Right lobe of liver (tissue), 6 donors: ENCODE results near the gene AFAP1. TPM values are rescaled to one million over a fixed set of nuclear protein-coding genes. Genes with fewer than 3 reads are reported as not detected.

Experiments used
- ATAC-seq, 4 donors: fragments of 200-7000 bp; cut with Tn5 transposase; one replicate each; pipeline ENCODE4 v1.9.1; 2020; ENCODE audit warnings: mild to moderate bottlenecking in 4 of 4, moderate library complexity in 4 of 4
- DNase-seq, 3 donors: peaks; one replicate each; pipeline ENCODE4 v3.0.0-alpha.2; 2020
- H3K27ac ChIP-seq, 3 donors: fragments of 200-600 bp; one replicate each; pipeline ENCODE4 v1.8.0; 2022
- H3K27me3 ChIP-seq, 2 donors: fragments of 200-600 bp; one replicate each; pipeline ENCODE4 v1.8.0; 2022
- H3K36me3 ChIP-seq, 4 donors: fragments of 200-600 bp; sonication (generic) in 1 of 4; one replicate each; pipeline versions ENCODE4 v1.5.1 to v1.8.0; 2017 to 2022; ENCODE audit warnings: control low read depth in 1 of 4
- H3K4me1 ChIP-seq, 4 donors: fragments of 200-600 bp; sonication (generic) in 1 of 4; one replicate each; pipeline versions ENCODE4 v1.5.1 to v1.8.0; 2017 to 2022; ENCODE audit warnings: control low read depth in 1 of 4
- H3K4me3 ChIP-seq, 3 donors: fragments of 200-600 bp; one replicate each; pipeline ENCODE4 v1.8.0; 2022
- H3K9me3 ChIP-seq, 4 donors: fragments of 200-600 bp; sonication (generic) in 1 of 4; one replicate each; pipeline versions ENCODE4 v1.5.1 to v1.8.0; 2017 to 2022; ENCODE audit warnings: control low read depth in 1 of 4
- CTCF ChIP-seq, 4 donors: fragments of 200-600 bp in 3 of 4; fragments of 450-650 bp in 1 of 4; IDR thresholded peaks; one replicate each; pipeline versions ENCODE4 v1.5.1 to v1.8.0; 2016 to 2022; ENCODE audit warnings: antibody characterized with exemption in 4 of 4, mild to moderate bottlenecking in 2 of 4
- POLR2A ChIP-seq: fragments of 450-650 bp; IDR thresholded peaks from one replicate; pipeline ENCODE4 v1.6.1; 2017; ENCODE audit warnings: antibody characterized with exemption, mild to moderate bottlenecking
- WGBS: methylation state at CpG from one replicate; pipeline ENCODE4 v1.1.6; 2018; ENCODE audit warnings: low coverage, low lambda C conversion rate; ENCODE audit not compliant: insufficient coverage; ENCODE audit errors: missing lambda C conversion rate; 5-methylcytosine and 5-hydroxymethylcytosine counted together
- intact Hi-C, 2 donors: fragments of 100-400 bp; cut with DNase I; formaldehyde crosslinking; loops; one replicate each; pipeline versions ENCODE4 v1.11.2 to v1.14.1; 2022
- total RNA-seq, 6 experiments: library from RNA; depleted of rRNA in 2 of 6; stranded (reverse); fragments of >200 nt in 2 of 6; fragmentation: NEBNext Ultra II Directional in 3 of 6; extraction: Animal tissue kit (Norgen Biotek cat#: 25700) in 3 of 6; gene quantifications; one replicate each; pipeline versions ENCODE4 v1.1.0 to v1.2.4, GENCODE V29; 2016 to 2023
- donor health status: DM: no; HTN: yes; CAD: no.
- donor health status: DM: no; HTN: no; CAD: no.
- donor health status: DM: no; HTN: no; CAD: no.
- donor health status: DM: no; HTN: yes; CAD: no.
- donor health status: DM: no; HTN: yes; CAD: no.

AFAP1 gene
- total RNA-seq, 6 experiments from 2014 or later = 0.95 to 3.1 (median 1.9) TPM

- intact Hi-C loops = no loop called here
- no peaks in the 10 kb centered on the region for H3K9me3 ChIP-seq
- 90% methylated on average over 6 of the region's 6 CpGs for WGBS
- DNase-seq = no peak
- no peak overlapping the region for H3K4me3 ChIP-seq
- H3K4me1 ChIP-seq = no peaks in the 10 kb centered on the region
- ATAC-seq = no peak
- no peak for TF ChIP-seq CTCF (IDR thresholded peaks at IDR 0.05)
- TF ChIP-seq POLR2A = no peak
- no peak overlapping the region for H3K27ac ChIP-seq
- no peaks in the 10 kb centered on the region for H3K36me3 ChIP-seq
- H3K27me3 ChIP-seq = no peaks in the 10 kb centered on the region
These were observed 121.7 kb downstream of the AFAP1 start for GRCh38 chr4:7817877-7818398.

- TF ChIP-seq CTCF (IDR thresholded peaks at IDR 0.05) (no peak), POLR2A (no peak)
- DNase-seq (no peak), ATAC-seq (no peak)
- no peaks in the 10 kb centered on the region for H3K36me3 ChIP-seq
- no peak overlapping the region for H3K27ac ChIP-seq
- H3K27me3 ChIP-seq = no peaks in the 10 kb centered on the region
- no peak overlapping the region for H3K4me3 ChIP-seq
- H3K9me3 ChIP-seq = no peaks in the 10 kb centered on the region
- H3K4me1 ChIP-seq = no peaks in the 10 kb centered on the region
- WGBS = 75% methylated on average over 6 of the region's 7 CpGs
- intact Hi-C loops = no loop called here
These were observed 122.9 kb downstream of the AFAP1 start for GRCh38 chr4:7816771-7817170.

- WGBS = 100% methylated on average over 1 of the region's 1 CpG
- Histone ChIP-seq H3K27ac (no peak overlapping the region), H3K9me3 (no peaks in the 10 kb centered on the region), H3K4me3 (no peak overlapping the region), H3K36me3 (no peaks in the 10 kb centered on the region), H3K4me1 (no peaks in the 10 kb centered on the region), H3K27me3 (no peaks in the 10 kb centered on the region)
- DNase-seq (no peak), ATAC-seq (no peak)
- intact Hi-C loops = no loop called here
- no peak for TF ChIP-seq POLR2A
- no peak for TF ChIP-seq CTCF (IDR thresholded peaks at IDR 0.05)
These were observed 123.7 kb downstream of the AFAP1 start for GRCh38 chr4:7815981-7816380.

GRCh38 chr4:7815562-7815961, 124.1 kb downstream of the AFAP1 start:
- Histone ChIP-seq H3K27me3 (no peaks in the 10 kb centered on the region), H3K9me3 (no peaks in the 10 kb centered on the region), H3K36me3 (no peaks in the 10 kb centered on the region), H3K4me3 (no peak overlapping the region), H3K4me1 (no peaks in the 10 kb centered on the region), H3K27ac (no peak overlapping the region)
- WGBS = 82% methylated on average over 6 of the region's 6 CpGs
- DNase-seq (no peak), ATAC-seq (no peak)
- TF ChIP-seq CTCF (IDR thresholded peaks at IDR 0.05) = no peak
- TF ChIP-seq POLR2A = no peak
- intact Hi-C loops = no loop called here

- H3K9me3 ChIP-seq = no peaks in the 10 kb centered on the region
- WGBS = 97% methylated on average over 4 of the region's 15 CpGs
- ATAC-seq = no peak
- H3K4me3 ChIP-seq = no peak overlapping the region
- no peaks in the 10 kb centered on the region for H3K4me1 ChIP-seq
- no peak for DNase-seq
- H3K27me3 ChIP-seq = no peaks in the 10 kb centered on the region
- TF ChIP-seq CTCF (IDR thresholded peaks at IDR 0.05) = no peak
- no peak for TF ChIP-seq POLR2A
- H3K36me3 ChIP-seq = no peaks in the 10 kb centered on the region
- intact Hi-C loops = no loop called here
- H3K27ac ChIP-seq = no peak overlapping the region
These were observed 125.2 kb downstream of the AFAP1 start for GRCh38 chr4:7814451-7814850.
